OCI-LY7 (cell line): ENCODE measurements around the gene FOXE1. TPM values are rescaled to one million over a fixed set of nuclear protein-coding genes. Genes with fewer than 3 reads are reported as not detected.

Experiments used
- BruUV-seq: library from RNA; stranded (reverse); fragments of 400-500 nt; replicated peaks from 2 replicates; lab custom pipeline; 2021; lab: Mats Ljungman, UMichigan
- CTCF ChIA-PET: fragments of 300-600 bp; sonication (Branson Sonifier 250); formaldehyde crosslinking; loops from one replicate; lab custom pipeline; 2022; ENCODE audit warnings: antibody characterized with exemption; ENCODE audit not compliant: unreplicated experiment; lab: Charles Lee
- POLR2A ChIA-PET: fragments of 300-600 bp; sonication (Branson Sonifier 250); formaldehyde crosslinking; loops from one replicate; lab custom pipeline; 2022; ENCODE audit warnings: antibody characterized with exemption; lab: Charles Lee
- DNase-seq: peaks from one replicate; pipeline ENCODE4 v3.0.0-alpha.2; 2015; ENCODE audit warnings: low spot score
- H2AFZ ChIP-seq: fragments of 200-600 bp; sonication (generic), shearing (Covaris generic); 2 replicates; pipeline ENCODE4 v1.6.1; 2014; ENCODE audit warnings: mild to moderate bottlenecking, antibody characterized with exemption, low read length, moderate library complexity
- H3K27ac ChIP-seq: fragments of 200-600 bp; sonication (generic); 2 replicates; pipeline ENCODE4 v1.5.1; 2014; ENCODE audit warnings: mixed run types, low read depth, mild to moderate bottlenecking, moderate library complexity, low read length, inconsistent platforms; ENCODE audit not compliant: poor library complexity, severe bottlenecking
- H3K36me3 ChIP-seq: fragments of 200-600 bp; sonication (generic); 2 replicates; pipeline ENCODE4 v1.6.1; 2014; ENCODE audit warnings: mild to moderate bottlenecking, antibody characterized with exemption, low read length, moderate library complexity, mixed read lengths; ENCODE audit not compliant: insufficient read depth
- H3K4me1 ChIP-seq: fragments of 200-600 bp; sonication (generic); 2 replicates; pipeline ENCODE4 v1.5.1; 2014; ENCODE audit warnings: mild to moderate bottlenecking, low read length; ENCODE audit not compliant: insufficient read depth, poor library complexity, severe bottlenecking
- H3K4me2 ChIP-seq: fragments of 200-600 bp; sonication (generic); 2 replicates; pipeline ENCODE4 v1.6.1; 2014; ENCODE audit warnings: mild to moderate bottlenecking, low read length
- H3K4me3 ChIP-seq: fragments of 200-600 bp; sonication (generic); 2 replicates; pipeline ENCODE4 v1.5.1; 2014; ENCODE audit warnings: mild to moderate bottlenecking, low read depth, low read length; ENCODE audit not compliant: poor library complexity, severe bottlenecking
- H3K79me2 ChIP-seq: fragments of 200-600 bp; sonication (generic); 2 replicates; pipeline ENCODE4 v1.6.1; 2016; ENCODE audit warnings: low read depth, mild to moderate bottlenecking, low read length, moderate library complexity, mixed read lengths; ENCODE audit not compliant: insufficient read depth
- H3K9me2 ChIP-seq: fragments of 200-600 bp; sonication (generic); 2 replicates; pipeline ENCODE4 v1.6.1; 2016; ENCODE audit warnings: mild to moderate bottlenecking, low read length, mixed read lengths; ENCODE audit not compliant: insufficient read depth
- H3K9me3 ChIP-seq: fragments of 200-600 bp; sonication (generic); 2 replicates; pipeline ENCODE4 v1.6.1; 2014; ENCODE audit warnings: mild to moderate bottlenecking, mixed run types, low read length, mixed read lengths
- H4K20me1 ChIP-seq: fragments of 200-600 bp; sonication (generic); 2 replicates; pipeline ENCODE4 v1.6.1; 2014; ENCODE audit warnings: mild to moderate bottlenecking, antibody characterized with exemption, low read length, moderate library complexity, mixed read lengths; ENCODE audit not compliant: insufficient read depth
- EZH2phosphoT487 ChIP-seq: fragments of 200-600 bp; sonication (generic); IDR thresholded peaks from 2 replicates; pipeline ENCODE4 v1.6.1; 2018; ENCODE audit warnings: low read depth, borderline replicate concordance, mild to moderate bottlenecking, mixed run types, antibody characterized with exemption, low read length, moderate library complexity, mixed read lengths
- intact Hi-C: fragments of 100-400 bp; cut with micrococcal nuclease; formaldehyde crosslinking; loops from one replicate; pipeline ENCODE4 v1.10.0; 2022; ENCODE audit not compliant: unreplicated experiment
- total RNA-seq, 2 experiments: library from RNA; depleted of rRNA in 1 of 2; stranded (reverse); fragments of >200 nt in 1 of 2; shearing (Covaris generic) in 1 of 2; gene quantifications; 2 replicates each; pipeline ENCODE4 v1.2.3, GENCODE V29; 2014 to 2022
- TF ChIP-seq, protein P1 (sequence below): fragments of 200-600 bp; sonication (generic); conservative IDR thresholded peaks from 2 replicates; pipeline ENCODE4 v1.5.1; 2014; ENCODE audit warnings: mild to moderate bottlenecking, antibody characterized with exemption, low read length, moderate library complexity, mixed read lengths

The FOXE1 gene
- total RNA-seq, 2 experiments from 2014 or later: not detected

DNA sequence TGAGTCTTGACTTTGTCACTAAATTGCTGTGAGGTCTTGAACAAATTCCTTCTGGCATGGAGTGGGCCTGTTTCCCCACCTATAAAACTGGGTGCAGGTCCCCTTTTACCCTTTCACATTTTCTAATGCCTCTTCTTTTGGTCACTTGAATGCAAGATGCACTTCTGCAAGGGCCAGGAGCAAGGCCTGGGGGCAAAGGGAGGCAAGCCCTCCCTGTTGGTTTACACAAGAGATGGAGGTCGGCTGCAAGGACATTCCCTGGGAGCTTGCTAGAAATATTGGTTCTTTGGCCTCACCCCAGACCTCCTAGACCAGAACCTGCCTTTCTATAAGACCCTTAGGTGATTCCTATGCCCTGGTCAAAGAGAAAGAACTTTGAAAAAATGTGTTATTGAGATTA, 5.8 kb downstream of the FOXE1 start:
- H3K4me3 ChIP-seq: no peak overlapping the region
- intact Hi-C loops: no loop called here
- no peak for TF ChIP-seq EZH2phosphoT487
- TF ChIP-seq, protein P1, sequence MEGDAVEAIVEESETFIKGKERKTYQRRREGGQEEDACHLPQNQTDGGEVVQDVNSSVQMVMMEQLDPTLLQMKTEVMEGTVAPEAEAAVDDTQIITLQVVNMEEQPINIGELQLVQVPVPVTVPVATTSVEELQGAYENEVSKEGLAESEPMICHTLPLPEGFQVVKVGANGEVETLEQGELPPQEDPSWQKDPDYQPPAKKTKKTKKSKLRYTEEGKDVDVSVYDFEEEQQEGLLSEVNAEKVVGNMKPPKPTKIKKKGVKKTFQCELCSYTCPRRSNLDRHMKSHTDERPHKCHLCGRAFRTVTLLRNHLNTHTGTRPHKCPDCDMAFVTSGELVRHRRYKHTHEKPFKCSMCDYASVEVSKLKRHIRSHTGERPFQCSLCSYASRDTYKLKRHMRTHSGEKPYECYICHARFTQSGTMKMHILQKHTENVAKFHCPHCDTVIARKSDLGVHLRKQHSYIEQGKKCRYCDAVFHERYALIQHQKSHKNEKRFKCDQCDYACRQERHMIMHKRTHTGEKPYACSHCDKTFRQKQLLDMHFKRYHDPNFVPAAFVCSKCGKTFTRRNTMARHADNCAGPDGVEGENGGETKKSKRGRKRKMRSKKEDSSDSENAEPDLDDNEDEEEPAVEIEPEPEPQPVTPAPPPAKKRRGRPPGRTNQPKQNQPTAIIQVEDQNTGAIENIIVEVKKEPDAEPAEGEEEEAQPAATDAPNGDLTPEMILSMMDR: no peak
- DNase-seq: no peak
- ChIA-PET POLR2A (no interaction called here), CTCF (no interaction called here)
- no peak overlapping the region for H2AFZ ChIP-seq
- H3K9me3 ChIP-seq: no peaks in the 10 kb centered on the region
- H3K4me1 ChIP-seq: no peaks in the 10 kb centered on the region
- H4K20me1 ChIP-seq: no peaks in the 10 kb centered on the region
- no peaks in the 10 kb centered on the region for H3K79me2 ChIP-seq
- H3K36me3 ChIP-seq: no peaks in the 10 kb centered on the region
- H3K4me2 ChIP-seq: no peak overlapping the region
- H3K9me2 ChIP-seq: no peaks in the 10 kb centered on the region
- no peak overlapping the region for H3K27ac ChIP-seq
- BruUV-seq: no TSS peak

DNA sequence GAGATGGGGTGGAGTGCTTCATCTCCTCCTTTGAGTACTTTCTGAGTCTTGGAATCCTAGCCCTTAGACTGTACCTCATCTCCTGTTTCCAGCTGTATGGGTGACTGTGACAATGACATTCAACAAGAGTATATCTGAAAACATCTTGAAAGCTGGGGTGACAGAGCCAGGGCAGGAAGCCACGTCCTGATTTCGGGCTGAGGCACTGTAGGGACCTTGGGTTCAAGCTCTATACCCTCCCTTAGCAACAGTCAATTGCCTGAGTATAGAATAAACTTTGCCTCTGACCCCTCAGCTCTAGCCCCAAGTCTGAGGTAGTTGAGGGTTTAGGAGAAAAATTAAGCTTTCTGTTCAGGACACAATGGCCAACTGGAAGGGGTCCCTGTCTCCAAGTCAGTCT, 6.3 kb downstream of the FOXE1 start:
- CTCF ChIA-PET: no interaction called here
- no TSS peak for BruUV-seq
- Histone ChIP-seq H3K79me2 (no peaks in the 10 kb centered on the region), H3K4me2 (no peak overlapping the region), H3K4me1 (no peaks in the 10 kb centered on the region), H3K4me3 (no peak overlapping the region), H3K9me3 (no peaks in the 10 kb centered on the region), H3K9me2 (no peaks in the 10 kb centered on the region), H3K27ac (no peak overlapping the region), H2AFZ (no peak overlapping the region), H3K36me3 (no peaks in the 10 kb centered on the region), H4K20me1 (no peaks in the 10 kb centered on the region)
- POLR2A ChIA-PET: no interaction called here
- TF ChIP-seq, protein P1: no peak
- no peak for TF ChIP-seq EZH2phosphoT487
- intact Hi-C loops: no loop called here
- DNase-seq: no peak

DNA sequence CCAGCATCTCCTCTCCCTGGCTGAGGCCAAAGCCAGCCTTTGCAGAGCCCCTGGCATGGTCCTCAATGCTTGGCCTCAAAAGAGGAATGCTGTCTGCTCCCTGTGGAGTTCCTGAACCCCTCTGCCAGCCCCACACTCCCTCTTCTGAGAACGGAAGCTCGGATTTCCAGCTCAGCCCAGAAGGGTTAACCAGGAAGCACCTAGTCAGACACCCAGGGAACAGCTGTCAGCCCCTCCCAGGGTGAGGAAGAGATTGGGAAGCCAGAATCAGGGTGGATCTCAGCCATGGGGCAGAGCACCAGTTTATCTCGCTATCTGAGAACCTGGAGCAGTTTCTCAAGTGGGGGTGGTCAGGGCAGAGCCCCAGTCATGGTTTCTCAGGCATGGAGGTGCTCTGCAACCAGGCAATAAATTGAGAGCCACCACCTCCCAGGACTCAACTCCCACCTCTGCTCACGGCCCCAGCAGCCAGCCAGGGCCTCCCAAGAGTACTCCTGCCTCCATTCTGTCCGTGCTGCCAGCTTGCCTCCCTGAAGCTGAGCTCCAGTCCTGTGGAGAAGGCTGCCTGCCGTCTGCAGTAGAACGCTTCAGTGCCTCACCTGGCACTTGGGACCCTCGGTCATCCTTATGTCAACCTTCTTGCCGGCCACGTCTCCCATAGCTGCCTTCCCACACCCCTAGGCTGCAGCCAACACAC, 7.6 kb downstream of the FOXE1 start:
- no TSS peak for BruUV-seq
- POLR2A ChIA-PET: interaction anchor here (0.6 kb wide), 1 partner anchor 62 kb away, joined by 3 read pairs; the partner anchor contains the start of gene TRMO

More for the DNA sequence above, 7.6 kb downstream of the FOXE1 start:
- Histone ChIP-seq H3K4me2 (no peak overlapping the region), H3K4me1 (no peaks in the 10 kb centered on the region), H4K20me1 (no peaks in the 10 kb centered on the region), H3K79me2 (no peaks in the 10 kb centered on the region), H3K36me3 (no peaks in the 10 kb centered on the region), H2AFZ (no peak overlapping the region), H3K27ac (no peak overlapping the region), H3K9me3 (peaks cover 4% of the 10 kb centered on the region), H3K4me3 (no peak overlapping the region), H3K9me2 (no peaks in the 10 kb centered on the region)
- no peak for DNase-seq
- TF ChIP-seq, protein P1: no peak
- TF ChIP-seq EZH2phosphoT487: no peak
- CTCF ChIA-PET: no interaction called here
- intact Hi-C loops: no loop called here
